ENCODE data around the gene KRTCAP3.

The KRTCAP3 gene

DNA sequence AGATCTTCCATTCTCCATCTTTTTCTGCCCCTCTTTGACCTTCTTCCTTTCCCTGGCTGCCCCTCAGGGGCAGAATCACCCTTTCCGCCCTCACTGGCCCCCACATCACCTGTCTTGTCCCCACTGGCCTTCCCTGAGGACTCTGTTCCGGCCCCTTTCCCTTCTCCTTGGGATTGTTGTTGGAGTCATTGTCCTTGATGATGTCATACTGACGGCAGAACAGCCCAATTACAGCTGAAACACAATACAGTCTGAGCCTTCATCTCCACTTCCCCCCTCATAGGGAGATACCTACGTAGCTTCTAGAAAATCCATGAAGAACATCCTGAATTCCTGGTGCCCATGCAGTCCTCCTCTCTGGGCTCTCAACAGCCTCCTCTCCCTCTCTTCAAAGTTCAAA, 50.4 kb downstream of the KRTCAP3 start:
- TF ChIP-seq ZNF8 (CRISPR knock-in tag; IDR thresholded peaks at IDR 0.05): no peak
- TF ChIP-seq, protein P1, sequence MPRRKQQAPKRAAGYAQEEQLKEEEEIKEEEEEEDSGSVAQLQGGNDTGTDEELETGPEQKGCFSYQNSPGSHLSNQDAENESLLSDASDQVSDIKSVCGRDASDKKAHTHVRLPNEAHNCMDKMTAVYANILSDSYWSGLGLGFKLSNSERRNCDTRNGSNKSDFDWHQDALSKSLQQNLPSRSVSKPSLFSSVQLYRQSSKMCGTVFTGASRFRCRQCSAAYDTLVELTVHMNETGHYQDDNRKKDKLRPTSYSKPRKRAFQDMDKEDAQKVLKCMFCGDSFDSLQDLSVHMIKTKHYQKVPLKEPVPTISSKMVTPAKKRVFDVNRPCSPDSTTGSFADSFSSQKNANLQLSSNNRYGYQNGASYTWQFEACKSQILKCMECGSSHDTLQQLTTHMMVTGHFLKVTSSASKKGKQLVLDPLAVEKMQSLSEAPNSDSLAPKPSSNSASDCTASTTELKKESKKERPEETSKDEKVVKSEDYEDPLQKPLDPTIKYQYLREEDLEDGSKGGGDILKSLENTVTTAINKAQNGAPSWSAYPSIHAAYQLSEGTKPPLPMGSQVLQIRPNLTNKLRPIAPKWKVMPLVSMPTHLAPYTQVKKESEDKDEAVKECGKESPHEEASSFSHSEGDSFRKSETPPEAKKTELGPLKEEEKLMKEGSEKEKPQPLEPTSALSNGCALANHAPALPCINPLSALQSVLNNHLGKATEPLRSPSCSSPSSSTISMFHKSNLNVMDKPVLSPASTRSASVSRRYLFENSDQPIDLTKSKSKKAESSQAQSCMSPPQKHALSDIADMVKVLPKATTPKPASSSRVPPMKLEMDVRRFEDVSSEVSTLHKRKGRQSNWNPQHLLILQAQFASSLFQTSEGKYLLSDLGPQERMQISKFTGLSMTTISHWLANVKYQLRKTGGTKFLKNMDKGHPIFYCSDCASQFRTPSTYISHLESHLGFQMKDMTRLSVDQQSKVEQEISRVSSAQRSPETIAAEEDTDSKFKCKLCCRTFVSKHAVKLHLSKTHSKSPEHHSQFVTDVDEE (CRISPR knock-in tag; IDR thresholded peaks at IDR 0.05): no peak
- no peak for ATAC-seq

DNA sequence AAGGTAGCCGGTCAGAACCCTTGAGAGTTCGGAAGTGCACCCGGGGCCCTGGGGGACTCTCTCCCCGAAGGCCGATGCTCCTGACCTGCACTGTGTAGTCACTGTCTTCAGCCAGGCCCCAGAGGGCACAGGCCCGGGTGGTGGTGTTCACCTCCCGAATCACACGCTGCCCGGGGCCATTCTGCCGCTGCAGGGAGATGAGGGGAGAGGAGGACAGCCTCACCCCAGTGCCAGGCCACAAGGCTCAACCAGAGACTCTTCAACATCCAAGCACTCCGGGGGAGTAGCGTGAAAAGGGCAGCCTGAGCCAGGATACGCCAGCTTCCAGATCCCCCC, 51.7 kb downstream of the KRTCAP3 start:
- ATAC-seq: no peak
- TF ChIP-seq BACH2 (CRISPR knock-in tag; IDR thresholded peaks at IDR 0.05; ENCODE audit: borderline replicate concordance): no peak
- no peak for TF ChIP-seq ESRRG (CRISPR knock-in tag; IDR thresholded peaks at IDR 0.05)
- TF ChIP-seq, protein P2, sequence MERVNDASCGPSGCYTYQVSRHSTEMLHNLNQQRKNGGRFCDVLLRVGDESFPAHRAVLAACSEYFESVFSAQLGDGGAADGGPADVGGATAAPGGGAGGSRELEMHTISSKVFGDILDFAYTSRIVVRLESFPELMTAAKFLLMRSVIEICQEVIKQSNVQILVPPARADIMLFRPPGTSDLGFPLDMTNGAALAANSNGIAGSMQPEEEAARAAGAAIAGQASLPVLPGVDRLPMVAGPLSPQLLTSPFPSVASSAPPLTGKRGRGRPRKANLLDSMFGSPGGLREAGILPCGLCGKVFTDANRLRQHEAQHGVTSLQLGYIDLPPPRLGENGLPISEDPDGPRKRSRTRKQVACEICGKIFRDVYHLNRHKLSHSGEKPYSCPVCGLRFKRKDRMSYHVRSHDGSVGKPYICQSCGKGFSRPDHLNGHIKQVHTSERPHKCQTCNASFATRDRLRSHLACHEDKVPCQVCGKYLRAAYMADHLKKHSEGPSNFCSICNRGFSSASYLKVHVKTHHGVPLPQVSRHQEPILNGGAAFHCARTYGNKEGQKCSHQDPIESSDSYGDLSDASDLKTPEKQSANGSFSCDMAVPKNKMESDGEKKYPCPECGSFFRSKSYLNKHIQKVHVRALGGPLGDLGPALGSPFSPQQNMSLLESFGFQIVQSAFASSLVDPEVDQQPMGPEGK (CRISPR knock-in tag; IDR thresholded peaks at IDR 0.05; ENCODE audit: borderline replicate concordance): no peak
- no peak for TF ChIP-seq TOX (CRISPR knock-in tag; IDR thresholded peaks at IDR 0.05; ENCODE audit: borderline replicate concordance)

All from SK-N-SH treated with all-trans-retinoic acid at 6 μM for 48 hours (cell line).